Activated CD4-positive, alpha-beta T cell treated with anti-CD3 and anti-CD28 coated beads for 36 hours (primary cell): ENCODE measurements around the gene STARD13. TPM values are rescaled to one million over a fixed set of nuclear protein-coding genes. Genes with fewer than 3 reads are reported as not detected.
"Not testable (repeated sequence)": the region's sequence is repeated elsewhere in the genome, so short reads cannot be mapped to it uniquely, and the experiment has no call there.

ENCODE experiments used
- ATAC-seq: fragments of 200-7000 bp; cut with Tn5 transposase; one replicate; pipeline ENCODE4 v1.10.0; 2021; ENCODE audit warnings: mild to moderate bottlenecking, moderate library complexity
- CTCF ChIA-PET: fragments of 350-600 bp; sonication (Branson Sonifier 250); formaldehyde crosslinking; loops from one replicate; lab custom pipeline; 2021; ENCODE audit warnings: antibody characterized with exemption; lab: Charles Lee
- POLR2A ChIA-PET: fragments of 350-600 bp; sonication (Branson Sonifier 250); formaldehyde crosslinking; loops from one replicate; lab custom pipeline; 2021; ENCODE audit warnings: antibody characterized with exemption, inconsistent platforms; lab: Charles Lee
- DNase-seq: peaks from one replicate; pipeline ENCODE4 v3.0.0-alpha.2; 2020
- H3K27ac Mint-ChIP-seq: one replicate; pipeline ENCODE4 v1.8.0; 2021; ENCODE audit warnings: mixed read lengths
- H3K27me3 Mint-ChIP-seq: one replicate; pipeline ENCODE4 v1.8.0; 2021; ENCODE audit warnings: mixed read lengths
- H3K36me3 Mint-ChIP-seq: one replicate; pipeline ENCODE4 v1.8.0; 2021; ENCODE audit warnings: low read depth, mixed read lengths
- H3K4me1 Mint-ChIP-seq: one replicate; pipeline ENCODE4 v1.8.0; 2021; ENCODE audit warnings: mixed read lengths
- H3K4me3 Mint-ChIP-seq: one replicate; pipeline ENCODE4 v1.8.0; 2021; ENCODE audit warnings: mild to moderate bottlenecking, moderate library complexity, mixed read lengths
- H3K9me3 Mint-ChIP-seq: one replicate; pipeline ENCODE4 v1.8.0; 2021; ENCODE audit warnings: low read depth, mixed read lengths
- intact Hi-C, 2 experiments: fragments of 100-400 bp; cut with DNase I in 1 of 2; cut with micrococcal nuclease in 1 of 2; formaldehyde crosslinking; loops; one replicate each; pipeline versions ENCODE4 v1.14.2 to v1.15.1; 2022 to 2024; cut with DNase I, micrococcal nuclease
- total RNA-seq, 2 experiments: library from RNA; stranded (reverse); gene quantifications; one replicate each; pipeline ENCODE4 v1.2.3, GENCODE V29; 2021

Gene STARD13
- total RNA-seq, 2 experiments from 2014 or later = 0.35 to 0.57 TPM

GRCh38 chr13:33178209-33178840 is 107.2 kb downstream of the STARD13 start:
- ChIA-PET POLR2A (no interaction called here), CTCF (no interaction called here)
- no peak overlapping the region for H3K27ac Mint-ChIP-seq
- peaks cover 2% of the 10 kb centered on the region for H3K9me3 Mint-ChIP-seq
- no peaks in the 10 kb centered on the region for H3K4me1 Mint-ChIP-seq
- H3K36me3 Mint-ChIP-seq = no peaks in the 10 kb centered on the region
- no peak for ATAC-seq
- intact Hi-C loops = no loop called here
- H3K4me3 Mint-ChIP-seq = no peak overlapping the region
- DNase-seq = no peak
- peaks cover 25% of the 10 kb centered on the region for H3K27me3 Mint-ChIP-seq

- H3K27ac Mint-ChIP-seq, intact Hi-C loops, H3K4me3 Mint-ChIP-seq, H3K4me1 Mint-ChIP-seq, POLR2A ChIA-PET, H3K9me3 Mint-ChIP-seq, ATAC-seq, H3K36me3 Mint-ChIP-seq, DNase-seq: not testable (repeated sequence)
- peaks cover 22% of the 10 kb centered on the region for H3K27me3 Mint-ChIP-seq
- CTCF ChIA-PET = interaction anchor here (0.7 kb wide), 1 partner anchor 1145 kb away, joined by 3 read pairs; no protein-coding TSS in a partner anchor
Measured at GRCh38 chr13:33177340-33178208, 108.0 kb downstream of the STARD13 start.

- H3K9me3 Mint-ChIP-seq = peaks cover 2% of the 10 kb centered on the region
- ChIA-PET CTCF (no interaction called here), POLR2A (no interaction called here)
- no peak overlapping the region for H3K4me3 Mint-ChIP-seq
- H3K36me3 Mint-ChIP-seq = no peaks in the 10 kb centered on the region
- DNase-seq = no peak
- H3K27me3 Mint-ChIP-seq = peaks cover 19% of the 10 kb centered on the region
- H3K27ac Mint-ChIP-seq = no peak overlapping the region
- intact Hi-C loops = no loop called here
- no peak for ATAC-seq
- no peaks in the 10 kb centered on the region for H3K4me1 Mint-ChIP-seq
Measured at GRCh38 chr13:33176526-33176925, 109.0 kb downstream of the STARD13 start.

GRCh38 chr13:33175991-33176390 is 109.6 kb downstream of the STARD13 start:
- DNase-seq (no peak), ATAC-seq (no peak)
- Mint-ChIP-seq H3K4me3 (no peak overlapping the region), H3K4me1 (no peaks in the 10 kb centered on the region), H3K36me3 (no peaks in the 10 kb centered on the region), H3K27ac (no peak overlapping the region), H3K9me3 (peaks cover 2% of the 10 kb centered on the region), H3K27me3 (peaks cover 19% of the 10 kb centered on the region)
- ChIA-PET POLR2A (no interaction called here), CTCF (no interaction called here)
- intact Hi-C loops = no loop called here

- Mint-ChIP-seq H3K4me3 (no peak overlapping the region), H3K36me3 (no peaks in the 10 kb centered on the region), H3K4me1 (no peaks in the 10 kb centered on the region), H3K27ac (no peak overlapping the region), H3K9me3 (peaks cover 2% of the 10 kb centered on the region), H3K27me3 (peaks cover 19% of the 10 kb centered on the region)
- ChIA-PET POLR2A (no interaction called here), CTCF (no interaction called here)
- intact Hi-C loops = no loop called here
- no peak for DNase-seq
- ATAC-seq = no peak
Measured at GRCh38 chr13:33174931-33175330, 110.6 kb downstream of the STARD13 start.

GRCh38 chr13:33174491-33174890 is 111.1 kb downstream of the STARD13 start:
- Mint-ChIP-seq H3K36me3 (no peaks in the 10 kb centered on the region), H3K9me3 (peaks cover 2% of the 10 kb centered on the region), H3K27ac (no peak overlapping the region), H3K4me3 (no peak overlapping the region), H3K27me3 (peaks cover 21% of the 10 kb centered on the region), H3K4me1 (no peaks in the 10 kb centered on the region)
- ChIA-PET POLR2A (no interaction called here), CTCF (no interaction called here)
- DNase-seq (no peak), ATAC-seq (no peak)
- intact Hi-C loops = no loop called here

GRCh38 chr13:33172911-33173310 is 112.6 kb downstream of the STARD13 start:
- ATAC-seq = no peak
- Mint-ChIP-seq H3K4me1 (no peaks in the 10 kb centered on the region), H3K36me3 (no peaks in the 10 kb centered on the region), H3K27ac (no peak overlapping the region), H3K9me3 (peaks cover 2% of the 10 kb centered on the region), H3K4me3 (no peak overlapping the region), H3K27me3 (peaks cover 22% of the 10 kb centered on the region)
- DNase-seq = no peak
- intact Hi-C loops = no loop called here
- POLR2A ChIA-PET = no interaction called here
- CTCF ChIA-PET = no interaction called here

- H3K4me3 Mint-ChIP-seq = no peak overlapping the region
Measured at GRCh38 chr13:33172400-33172799, 113.2 kb downstream of the STARD13 start.

GRCh38 chr13:33169273-33169980 is 116.1 kb downstream of the STARD13 start:
- Mint-ChIP-seq H3K27me3 (peaks cover 18% of the 10 kb centered on the region), H3K36me3 (no peaks in the 10 kb centered on the region), H3K27ac (no peak overlapping the region), H3K9me3 (no peaks in the 10 kb centered on the region), H3K4me1 (no peaks in the 10 kb centered on the region), H3K4me3 (no peak overlapping the region)
- DNase-seq (no peak), ATAC-seq (no peak)
- intact Hi-C loops = no loop called here
- CTCF ChIA-PET = interaction anchor here (0.8 kb wide), 1 partner anchor 624 kb away, joined by 3 read pairs; no protein-coding TSS in a partner anchor
- POLR2A ChIA-PET = no interaction called here

More at GRCh38 chr13:33172400-33172799, 113.2 kb downstream of the STARD13 start:
- Mint-ChIP-seq H3K36me3 (no peaks in the 10 kb centered on the region), H3K27ac (no peak overlapping the region), H3K9me3 (peaks cover 2% of the 10 kb centered on the region), H3K4me1 (no peaks in the 10 kb centered on the region), H3K27me3 (peaks cover 22% of the 10 kb centered on the region)
- POLR2A ChIA-PET = no interaction called here
- ATAC-seq (no peak), DNase-seq (no peak)
- intact Hi-C loops = no loop called here
- CTCF ChIA-PET = no interaction called here

GRCh38 chr13:33168321-33168960 is 117.1 kb downstream of the STARD13 start:
- ChIA-PET CTCF (interaction anchor here (0.8 kb wide), 1 partner anchor 625 kb away, joined by 3 read pairs; no protein-coding TSS in a partner anchor), POLR2A (no interaction called here)
- H3K4me1 Mint-ChIP-seq = no peaks in the 10 kb centered on the region
- no peak overlapping the region for H3K4me3 Mint-ChIP-seq
- intact Hi-C loops = no loop called here
- DNase-seq = no peak
- H3K36me3 Mint-ChIP-seq = no peaks in the 10 kb centered on the region
- H3K27ac Mint-ChIP-seq = no peak overlapping the region
- no peaks in the 10 kb centered on the region for H3K9me3 Mint-ChIP-seq
- peaks cover 12% of the 10 kb centered on the region for H3K27me3 Mint-ChIP-seq
- ATAC-seq = no peak

- no peak overlapping the region for H3K4me3 Mint-ChIP-seq
- no peak for DNase-seq
- no peaks in the 10 kb centered on the region for H3K36me3 Mint-ChIP-seq
- H3K9me3 Mint-ChIP-seq = peaks cover 4% of the 10 kb centered on the region
- ATAC-seq = no peak
- ChIA-PET POLR2A (no interaction called here), CTCF (no interaction called here)
- H3K4me1 Mint-ChIP-seq = no peaks in the 10 kb centered on the region
- peaks cover 10% of the 10 kb centered on the region for H3K27me3 Mint-ChIP-seq
- intact Hi-C loops = no loop called here
- no peak overlapping the region for H3K27ac Mint-ChIP-seq
Measured at GRCh38 chr13:33167491-33167890, 118.1 kb downstream of the STARD13 start.
